COLO668 (cell line): Measurements from ENCODE around the gene ERBB2.
"Not testable (repeated sequence)": the region's sequence is repeated elsewhere in the genome, so short reads cannot be mapped to it uniquely, and the experiment has no call there.

ENCODE experiments used
- DNase-seq: peaks from one replicate; lab custom pipeline; 2025; ENCODE audit not compliant: unreplicated experiment; lab: John Stamatoyannopoulos, UW

The ERBB2 gene

DNA sequence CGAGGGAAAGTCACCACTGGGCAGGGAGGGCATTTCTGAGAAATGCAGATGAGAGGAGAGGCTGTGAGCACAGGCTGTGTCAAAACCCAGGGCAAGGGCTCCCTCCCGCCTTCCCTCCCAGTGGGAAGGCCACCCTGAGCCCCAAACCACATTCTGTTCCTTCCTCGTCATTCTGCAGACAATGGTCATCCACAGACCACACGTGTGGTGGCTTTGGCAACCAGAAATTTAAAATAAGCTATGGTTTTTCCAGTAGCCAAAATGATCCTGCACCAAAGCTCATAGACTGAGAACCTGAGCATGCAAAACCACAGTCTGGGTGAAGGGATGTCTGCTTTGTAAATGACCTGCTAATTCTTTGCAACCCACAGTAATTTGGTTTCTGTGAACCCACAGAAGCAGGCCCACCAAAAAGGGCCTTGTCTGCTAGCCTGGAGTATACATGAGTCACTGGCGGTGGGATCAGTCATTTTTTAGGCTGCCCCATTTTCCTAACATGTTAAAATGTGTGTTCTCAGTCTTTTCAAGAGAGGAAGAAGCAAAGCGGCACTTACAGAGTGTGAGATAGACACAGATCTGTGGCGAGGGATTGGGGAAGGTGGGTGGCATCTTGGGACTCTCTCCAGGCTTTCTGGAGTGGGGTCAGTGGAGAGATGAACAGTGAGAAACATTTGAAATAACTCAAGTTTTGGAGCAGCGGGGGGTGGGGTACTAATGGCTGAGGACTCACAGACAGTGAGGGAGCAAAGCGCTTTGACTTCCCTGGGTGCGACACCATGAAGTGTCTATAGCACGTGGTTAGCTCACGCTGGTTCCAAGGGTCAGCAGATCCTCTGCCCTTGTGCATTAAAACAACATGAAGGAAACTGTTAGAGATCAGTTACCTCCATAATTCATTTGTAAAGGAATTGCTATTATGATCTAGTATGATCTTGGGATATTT is 58.3 kb downstream of the ERBB2 start:
- no peak for DNase-seq

DNA sequence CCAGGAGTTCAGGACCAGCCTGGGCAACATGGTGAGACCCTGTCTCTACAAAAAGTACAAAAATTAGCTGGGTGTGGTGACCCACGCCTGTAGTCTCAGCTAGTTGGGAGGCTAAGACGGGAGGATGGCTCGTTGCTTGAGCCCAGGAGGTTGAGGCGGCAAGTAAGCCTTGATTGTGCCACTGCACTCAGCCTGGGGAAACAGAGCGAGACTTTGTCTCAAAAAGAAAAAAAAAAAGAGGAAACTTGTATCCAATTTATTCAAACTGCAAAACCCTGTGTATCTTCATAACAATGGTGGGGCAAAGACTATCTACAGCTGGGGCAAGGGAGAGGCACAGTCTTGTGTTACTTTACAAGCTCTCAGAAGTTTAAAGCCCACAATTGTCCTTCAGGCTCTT is 59.3 kb downstream of the ERBB2 start:
- no peak for DNase-seq

DNA sequence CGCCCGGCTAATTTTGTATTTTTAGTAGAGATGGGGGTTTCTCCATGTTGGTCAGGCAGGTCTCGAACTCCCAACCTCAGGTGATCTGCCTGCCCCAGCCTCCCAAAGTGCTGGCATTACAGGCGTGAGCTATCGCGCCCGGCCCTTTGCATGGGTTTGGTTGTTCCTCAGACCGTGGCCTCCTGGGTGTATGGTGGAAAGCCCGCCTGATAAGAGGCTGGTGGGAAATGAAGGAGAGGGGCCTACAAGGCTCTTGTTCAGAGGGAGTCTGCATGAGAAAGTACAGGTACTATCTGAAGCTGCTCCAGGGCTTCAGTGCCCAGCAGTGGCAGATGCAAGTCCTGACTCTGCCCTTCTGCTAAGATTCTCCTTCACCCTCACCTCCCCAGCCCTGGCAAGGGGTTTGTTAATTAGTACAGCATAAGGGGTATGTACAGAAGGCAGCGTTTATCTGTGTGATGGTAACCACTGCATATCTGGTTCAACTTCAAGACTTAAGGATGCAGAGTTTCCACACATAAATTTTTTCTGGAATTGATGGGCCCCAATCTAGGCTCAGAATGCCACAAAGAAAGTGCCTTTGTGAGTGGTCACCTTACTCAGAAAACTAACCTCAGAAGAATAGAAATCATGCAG is 62.1 kb downstream of the ERBB2 start:
- DNase-seq: no peak

DNA sequence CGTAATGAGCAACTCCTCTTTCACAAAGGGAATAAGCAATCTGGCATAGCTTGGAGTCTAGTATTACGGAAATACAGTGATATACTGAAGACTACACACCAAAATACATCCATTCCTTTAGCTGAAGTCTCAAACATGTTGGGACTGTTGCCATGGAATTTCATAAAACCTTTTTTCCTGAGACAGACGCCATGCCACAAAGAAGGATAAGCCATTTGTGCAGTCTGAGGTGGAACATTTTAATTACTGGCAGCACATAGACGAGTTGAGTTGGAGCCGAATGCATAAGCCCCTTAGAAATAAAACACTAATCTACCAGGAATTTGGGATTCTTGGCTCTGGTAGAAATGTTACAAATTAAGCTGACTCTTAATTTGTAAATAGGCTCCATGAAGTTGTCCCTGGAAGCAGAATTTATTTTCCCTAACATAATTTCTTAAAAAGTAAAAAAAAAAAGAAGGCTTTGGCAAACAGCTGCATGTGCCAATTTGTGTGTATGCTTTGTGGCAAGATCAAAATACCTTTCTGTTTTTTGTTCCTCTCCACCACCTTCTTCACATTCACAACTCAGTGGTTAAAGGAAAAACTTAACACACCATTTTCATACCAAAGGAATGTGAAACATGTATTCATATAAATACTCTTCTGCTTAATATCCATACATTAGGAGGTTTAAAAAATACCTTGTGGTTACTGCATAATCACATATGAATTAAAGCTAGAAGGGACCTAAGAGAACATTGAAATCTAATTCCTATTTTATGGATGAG is 63.4 kb downstream of the ERBB2 start:
- DNase-seq: no peak

DNA sequence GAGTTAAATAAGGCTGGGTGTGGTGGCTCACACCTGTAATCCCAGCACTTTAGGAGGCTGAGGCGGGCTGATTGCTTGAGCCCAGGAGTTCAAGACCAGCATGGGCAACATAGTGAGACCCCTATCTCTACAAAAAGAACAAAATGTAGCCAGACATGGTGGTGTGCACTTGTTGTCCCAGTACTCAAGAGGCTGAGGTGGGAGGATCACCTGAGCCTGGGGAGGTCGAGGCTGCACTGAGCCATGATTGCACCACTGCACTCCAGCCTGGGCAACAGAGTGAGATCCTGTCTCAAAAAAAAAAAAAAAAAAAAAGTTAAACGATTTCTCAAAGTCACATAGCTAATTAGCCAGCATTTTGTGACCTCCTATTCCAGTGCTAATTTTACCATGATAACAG is 64.3 kb downstream of the ERBB2 start:
- DNase-seq: not testable (repeated sequence)

DNA sequence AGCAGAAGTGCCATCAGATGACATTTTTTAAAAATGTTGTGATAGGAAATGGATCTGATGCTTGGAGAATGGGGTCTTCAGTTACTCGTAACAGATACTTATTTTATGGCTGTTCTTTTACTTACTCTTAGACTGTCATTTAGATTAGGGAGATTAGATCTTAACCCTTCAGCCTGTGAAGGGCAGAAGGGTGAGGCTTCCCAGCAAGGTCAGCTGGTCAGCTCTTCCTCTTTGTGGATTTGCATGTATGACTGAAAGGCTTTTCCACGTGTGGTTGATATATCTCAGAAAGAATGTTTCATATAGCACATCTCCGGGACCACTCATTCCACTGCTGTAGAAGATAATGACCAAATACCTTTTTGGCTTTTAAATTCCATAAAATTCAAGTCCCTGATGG is 65.3 kb downstream of the ERBB2 start:
- no peak for DNase-seq

DNA sequence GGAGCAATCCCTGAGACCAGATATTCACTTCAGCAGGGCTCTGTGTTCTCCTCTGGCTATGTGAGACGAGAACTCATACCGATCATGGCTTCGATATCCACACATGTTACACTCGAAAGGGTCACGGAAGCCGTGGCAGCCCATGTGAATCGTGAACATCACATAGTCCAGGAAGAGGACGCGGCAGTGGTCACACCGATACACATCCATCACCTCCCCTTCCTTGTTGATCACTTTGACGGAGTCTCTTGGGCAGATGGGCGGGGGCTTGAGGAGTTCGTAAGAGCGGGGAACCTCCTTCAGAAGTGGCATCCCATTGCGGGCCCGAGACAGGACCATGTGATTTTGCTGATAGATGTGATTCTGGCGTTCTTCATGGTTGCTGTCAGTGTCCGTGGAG is 65.9 kb downstream of the ERBB2 start:
- no peak for DNase-seq

DNA sequence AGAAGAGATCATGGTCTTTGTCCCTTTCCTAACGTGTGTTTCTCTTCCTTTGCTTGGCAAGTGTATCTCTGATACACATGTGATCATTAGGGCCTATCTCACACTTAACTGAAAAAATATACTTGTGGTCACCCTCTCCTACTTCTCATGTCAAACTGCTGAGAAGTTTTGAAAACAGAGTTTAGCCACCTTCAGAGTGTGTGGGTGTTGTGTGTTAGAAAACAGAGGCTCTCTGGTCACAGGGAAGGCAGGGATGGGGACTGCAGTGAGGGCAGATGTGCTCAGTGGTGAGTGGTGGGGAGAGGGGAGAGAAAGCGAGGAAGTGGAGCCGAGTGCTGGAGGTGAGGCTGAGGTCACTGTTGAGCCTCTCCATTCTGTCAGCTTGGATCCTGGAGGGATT is 67.3 kb downstream of the ERBB2 start:
- no peak for DNase-seq

DNA sequence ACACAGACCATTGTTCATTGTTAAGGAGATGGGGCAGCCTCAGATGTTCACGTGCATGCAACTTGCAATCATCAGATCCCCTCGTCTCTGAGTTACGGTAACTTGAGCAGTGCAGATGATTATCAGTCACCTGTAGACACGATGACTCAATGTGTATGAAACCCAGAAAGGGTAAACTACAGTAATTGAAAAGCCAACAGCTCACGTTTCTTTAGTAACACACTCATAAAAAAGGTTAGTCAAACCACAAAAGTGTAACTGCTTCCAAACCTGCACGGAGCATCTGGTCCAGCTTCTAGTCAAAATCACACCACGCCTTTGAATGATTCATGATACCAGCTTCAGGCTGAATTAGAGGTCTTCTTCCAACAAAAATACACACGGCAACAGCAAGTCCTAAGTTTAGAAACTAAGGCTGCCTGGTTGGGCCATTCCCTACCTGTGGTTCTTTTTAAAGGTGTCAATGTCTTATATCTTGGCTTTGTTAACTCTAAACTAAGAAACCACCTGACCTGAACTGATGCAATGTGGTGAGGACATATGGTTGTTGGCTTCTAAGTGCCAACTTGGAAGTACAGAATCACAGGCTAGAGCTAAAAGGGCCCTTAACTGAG is 70.2 kb downstream of the ERBB2 start:
- DNase-seq: peak; percentile 65

DNA sequence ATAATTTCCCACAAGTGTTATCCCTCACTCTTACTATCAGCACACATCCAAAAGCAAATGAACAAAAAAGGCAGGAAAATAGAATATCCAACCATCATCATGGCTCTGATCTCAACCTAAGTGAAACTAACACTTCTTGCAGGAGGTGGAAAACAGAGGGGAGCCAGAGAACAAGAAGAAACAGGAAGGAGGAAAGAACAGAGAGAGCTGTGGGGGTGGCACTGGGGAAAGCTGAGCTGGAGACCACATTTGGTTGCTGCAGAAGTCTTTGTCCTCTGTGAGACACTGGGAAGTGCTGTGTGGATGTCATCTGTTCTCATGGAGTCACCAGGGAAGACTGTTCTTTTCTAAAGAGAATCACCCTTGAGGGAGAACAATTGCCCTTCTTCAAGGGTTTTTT is 72.6 kb downstream of the ERBB2 start:
- DNase-seq: no peak

DNA sequence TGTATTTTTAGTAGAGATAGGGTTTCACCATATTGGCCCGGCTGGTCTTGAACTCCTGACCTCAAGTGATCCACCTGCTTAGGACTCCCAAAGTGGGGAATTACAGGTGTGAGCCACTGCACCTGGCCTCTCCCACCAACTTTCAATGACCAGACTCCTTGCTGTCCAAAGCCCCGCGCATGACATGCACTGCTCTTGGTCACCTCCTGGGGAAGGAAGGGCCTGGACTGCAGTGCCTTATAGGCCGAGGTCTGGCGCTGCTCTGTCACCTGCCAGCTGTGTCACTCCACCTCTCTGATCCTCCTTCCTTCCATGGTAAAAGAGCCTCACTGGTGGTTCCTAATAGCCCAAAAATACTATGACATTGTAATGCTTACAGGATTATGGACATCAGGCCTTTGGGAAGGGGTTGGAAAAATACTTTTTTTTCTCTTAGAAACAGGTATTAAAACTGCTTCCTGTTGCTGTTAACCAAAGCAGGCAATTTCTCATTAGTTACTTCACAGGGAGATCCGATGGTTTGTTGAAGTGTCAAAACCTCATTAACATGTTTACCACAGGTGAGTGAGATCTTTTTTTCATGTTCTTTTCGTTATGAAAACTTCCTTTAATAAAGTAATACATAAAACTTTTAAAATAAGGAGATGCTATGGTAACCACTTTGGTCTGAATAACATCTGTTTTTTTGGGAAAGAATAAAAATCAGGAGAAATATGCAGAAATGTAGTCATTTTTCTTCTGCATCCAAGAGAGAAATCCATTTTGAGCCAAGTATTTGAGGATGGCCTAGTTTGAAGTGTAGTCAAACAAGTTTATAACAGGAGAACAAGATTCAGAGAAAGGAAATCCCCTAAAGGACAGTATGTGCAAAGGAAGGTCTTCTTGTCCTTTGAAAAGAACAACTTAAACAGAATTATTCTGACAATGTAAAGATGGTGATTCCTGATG is 73.4 kb downstream of the ERBB2 start:
- DNase-seq: no peak

DNA sequence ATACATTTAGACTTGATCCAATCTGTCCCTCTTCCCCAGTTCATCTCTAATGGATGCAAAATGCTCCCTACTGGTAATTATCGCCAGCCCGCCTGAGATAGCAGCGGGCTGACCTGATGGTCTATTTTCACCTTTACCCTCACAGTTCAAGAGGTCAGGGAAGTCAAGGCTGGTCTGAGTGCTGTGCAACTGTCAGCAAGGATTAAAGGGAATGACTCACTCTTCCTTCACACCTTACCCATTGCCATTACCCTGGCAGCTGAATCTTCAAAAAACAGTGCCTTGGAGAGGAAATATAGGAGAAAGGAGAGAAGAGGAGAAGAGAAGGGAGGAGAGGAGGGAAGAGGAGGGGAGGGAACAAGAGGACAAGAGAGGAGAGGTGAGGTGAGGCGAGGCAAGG is 74.2 kb downstream of the ERBB2 start:
- DNase-seq: no peak

DNA sequence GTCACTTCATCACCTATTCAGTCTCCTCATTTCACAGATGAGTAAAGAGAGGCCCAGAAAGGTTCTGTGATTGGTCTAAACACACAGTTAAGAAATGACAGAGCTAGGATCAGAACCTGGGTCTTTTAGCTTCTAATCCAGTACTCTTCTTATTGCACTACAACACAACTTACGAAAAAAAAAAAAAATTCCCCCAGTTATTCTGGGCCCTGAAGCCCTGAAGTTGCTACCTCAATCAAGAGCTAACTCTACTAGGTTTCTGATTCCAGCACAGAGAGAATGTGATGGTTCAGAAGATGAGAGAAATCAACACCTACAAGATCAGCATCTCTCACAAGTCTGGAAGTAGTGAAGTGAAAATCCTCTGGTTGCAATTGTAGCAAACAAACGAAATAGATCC is 75.2 kb downstream of the ERBB2 start:
- no peak for DNase-seq

DNA sequence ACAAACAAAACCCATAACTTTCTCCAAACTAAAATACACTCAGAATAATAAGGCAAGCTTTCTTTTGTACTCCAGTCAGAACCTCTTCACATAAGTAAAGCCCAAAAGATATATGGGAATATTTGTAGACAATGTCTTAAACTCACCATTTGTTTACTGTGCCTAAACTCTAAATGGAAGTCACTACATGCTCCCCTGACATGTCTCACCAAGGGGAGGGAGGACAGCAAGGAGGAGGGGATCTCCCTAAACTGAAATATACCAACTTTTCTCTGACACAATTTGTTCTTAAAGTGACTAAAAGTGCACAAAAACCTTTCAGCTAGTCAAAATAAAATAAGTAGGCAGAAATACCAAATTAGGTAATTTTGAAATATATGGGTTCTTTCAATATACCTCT is 76.4 kb downstream of the ERBB2 start:
- no peak for DNase-seq

DNA sequence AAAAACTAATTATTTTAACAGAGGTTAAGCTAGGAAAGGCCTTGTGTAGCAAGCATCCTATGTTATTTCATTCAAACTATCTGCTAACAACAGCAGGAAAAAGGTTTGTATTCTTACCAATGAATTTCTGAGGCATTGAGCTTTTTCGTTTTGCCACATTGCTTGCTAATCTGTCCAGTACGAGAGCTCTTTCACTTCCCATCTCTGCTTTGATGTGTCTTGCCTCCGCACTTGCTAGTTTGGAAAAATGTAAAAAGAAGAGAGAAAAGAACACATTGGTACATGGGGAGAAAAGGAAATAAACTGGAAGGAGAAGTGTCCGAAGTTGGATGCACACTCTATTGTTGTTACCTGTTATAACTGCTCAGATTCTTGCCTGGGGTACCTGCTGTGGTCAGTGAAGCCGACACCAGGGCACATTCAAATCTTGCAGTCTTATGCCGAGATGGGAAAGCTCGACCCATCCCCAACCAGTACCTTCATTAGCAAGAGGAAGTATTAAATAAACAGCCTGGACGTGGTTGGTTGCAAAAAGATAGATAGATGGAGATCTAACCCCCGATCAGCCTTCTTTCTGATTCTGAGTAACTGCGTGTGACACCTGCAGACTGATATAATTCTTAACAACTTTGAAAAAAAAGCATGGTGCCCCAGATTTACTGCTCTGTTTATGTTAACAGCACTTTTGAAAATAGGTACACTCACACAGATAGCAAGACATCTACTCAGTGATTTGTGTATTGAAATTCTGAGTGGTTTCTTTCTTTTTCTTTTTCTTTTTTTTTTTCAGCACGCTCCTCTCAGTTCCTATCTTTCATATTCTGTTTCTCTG is 77.9 kb downstream of the ERBB2 start:
- no peak for DNase-seq
